PFSK-1 (cell line): ENCODE results near the gene VSNL1.

Experiments
- FOXP2 ChIP-seq: optimal IDR thresholded peaks from 2 replicates; pipeline ENCODE3; 2011; ENCODE audit warnings: borderline replicate concordance, control low read depth, inconsistent platforms; ENCODE audit not compliant: insufficient read depth; ENCODE audit errors: extremely low read length, extremely low read depth
- POLR2AphosphoS5 ChIP-seq: IDR thresholded peaks from 2 replicates; pipeline ENCODE4 v1.6.1; 2012; ENCODE audit warnings: low read depth, mild to moderate bottlenecking, control low read depth, low read length, moderate library complexity
- REST ChIP-seq, 2 experiments: IDR thresholded peaks; 2 replicates each; pipeline versions ENCODE4 v1.6.1 to v1.8.0; 2011 to 2012; ENCODE audit warnings: low read depth in 2 of 2, low read length in 2 of 2, control low read depth in 1 of 2, inconsistent platforms in 1 of 2, mild to moderate bottlenecking in 1 of 2, moderate library complexity in 1 of 2; ENCODE audit not compliant: insufficient read depth in 1 of 2
- SIN3A ChIP-seq: IDR thresholded peaks from 2 replicates; pipeline ENCODE4 v1.6.1; 2012; ENCODE audit warnings: mild to moderate bottlenecking, low read length, moderate library complexity, borderline replicate concordance; ENCODE audit not compliant: insufficient read depth
- TAF1 ChIP-seq: IDR thresholded peaks from 2 replicates; pipeline ENCODE4 v1.6.1; 2012; ENCODE audit warnings: low read length, control low read depth, borderline replicate concordance; ENCODE audit not compliant: insufficient read depth

Gene VSNL1

DNA sequence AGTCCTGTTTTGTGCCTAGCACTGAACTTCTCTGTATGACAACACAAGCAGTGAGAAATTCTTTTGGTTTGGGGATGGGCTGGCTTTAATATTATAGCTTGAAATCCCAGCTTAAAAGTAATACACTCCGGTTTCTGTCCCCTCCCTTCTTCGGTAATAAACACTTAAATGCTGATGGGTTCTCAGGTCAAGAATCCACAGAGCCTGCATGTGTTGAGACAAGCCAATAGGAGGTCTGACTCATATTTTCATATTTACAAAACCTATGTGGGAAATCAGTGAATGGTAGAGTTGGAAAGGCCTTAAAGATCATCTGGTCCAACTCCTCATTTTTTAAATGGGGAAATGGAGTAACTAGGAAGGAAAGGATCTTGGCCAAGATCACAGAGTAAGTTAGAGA is 47.5 kb downstream of the VSNL1 start:
- TF ChIP-seq POLR2AphosphoS5 (no peak), REST (IDR thresholded peaks at IDR 0.05; ENCODE audit: insufficient read depth in 1 of 2, low read depth in 2 of 2, low read length in 2 of 2) (no peak), FOXP2 (no peak), TAF1 (no peak), SIN3A (no peak)

DNA sequence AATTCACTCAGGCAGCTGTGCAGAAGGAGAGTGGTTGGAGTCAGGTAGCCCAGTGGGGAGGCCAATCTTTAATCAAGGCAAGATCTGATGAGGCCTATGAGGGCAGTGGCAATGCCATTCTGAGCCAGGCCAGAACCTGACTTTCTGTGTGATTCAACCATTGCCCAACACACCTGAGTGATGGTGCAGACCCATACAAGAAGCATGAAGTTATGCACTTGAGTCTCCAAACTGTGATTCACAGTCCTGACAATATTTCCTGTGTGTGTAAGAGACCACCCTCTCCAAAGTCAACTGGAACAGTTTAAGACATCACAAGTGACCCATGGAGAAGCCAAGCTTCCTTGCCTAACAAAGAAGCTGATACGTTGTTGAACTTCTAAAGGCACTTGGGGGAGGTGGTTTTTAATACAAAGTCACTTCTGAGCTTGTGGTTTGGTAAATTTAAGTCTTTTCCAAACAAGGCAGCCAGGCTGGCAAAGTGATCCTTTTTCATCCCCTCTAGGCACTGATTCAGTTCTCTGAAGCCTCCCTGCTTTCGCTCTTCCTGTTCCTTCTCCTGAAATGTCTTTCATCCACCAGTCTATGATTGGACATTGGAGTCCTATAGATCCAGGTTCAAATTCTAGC is 49.0 kb downstream of the VSNL1 start:
- TF ChIP-seq REST (IDR thresholded peaks at IDR 0.05; ENCODE audit: insufficient read depth in 1 of 2, low read depth in 2 of 2, low read length in 2 of 2) = no peak

DNA sequence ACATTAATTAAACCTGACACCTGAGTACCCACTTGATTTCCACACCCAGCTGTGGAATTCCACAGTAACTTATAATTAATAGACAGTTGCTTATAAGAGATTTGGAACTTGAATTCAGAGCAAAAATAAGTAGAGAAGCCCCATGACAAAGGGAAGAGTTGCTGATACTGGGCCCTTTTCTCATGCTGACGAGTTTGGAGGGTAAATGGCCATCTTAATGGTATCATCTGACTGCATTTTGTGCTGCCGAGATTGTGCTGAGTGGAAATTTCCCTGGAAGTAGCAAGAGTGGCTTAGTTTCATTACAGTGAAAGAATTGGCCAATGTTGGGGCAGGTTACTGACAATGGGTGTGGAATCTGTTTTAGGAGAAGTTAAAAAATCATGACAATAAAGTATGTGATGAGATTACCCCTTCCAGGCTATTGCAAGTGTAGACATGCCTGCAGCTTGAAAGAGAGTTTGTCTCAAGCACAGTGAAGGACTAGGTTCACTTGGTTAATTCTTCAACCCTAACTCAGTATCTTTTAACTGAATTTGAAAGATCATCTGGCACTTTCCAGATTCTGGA is 49.9 kb downstream of the VSNL1 start:
- no peak for TF ChIP-seq TAF1
- TF ChIP-seq REST (IDR thresholded peaks at IDR 0.05; ENCODE audit: insufficient read depth in 1 of 2, low read depth in 2 of 2, low read length in 2 of 2) = no peak
- TF ChIP-seq FOXP2 = no peak
- TF ChIP-seq POLR2AphosphoS5 = no peak
- no peak for TF ChIP-seq SIN3A

DNA sequence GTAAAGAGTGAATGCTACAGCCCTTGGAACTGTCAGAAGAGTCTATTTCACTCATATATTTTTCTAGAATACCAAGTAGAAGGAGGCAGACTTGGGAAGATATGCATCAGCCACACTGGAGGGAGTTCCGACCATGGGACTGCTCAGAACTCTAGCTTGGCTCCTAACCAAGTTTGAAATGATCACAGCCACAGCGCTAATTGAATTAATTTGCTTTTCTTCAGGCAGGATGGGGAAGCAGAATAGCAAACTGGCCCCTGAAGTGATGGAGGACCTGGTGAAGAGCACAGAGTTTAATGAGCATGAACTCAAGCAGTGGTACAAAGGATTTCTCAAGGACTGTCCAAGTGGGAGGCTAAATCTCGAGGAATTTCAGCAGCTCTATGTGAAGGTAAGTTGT is 51.4 kb downstream of the VSNL1 start:
- TF ChIP-seq REST (IDR thresholded peaks at IDR 0.05; ENCODE audit: insufficient read depth in 1 of 2, low read depth in 2 of 2, low read length in 2 of 2) (peak in 1 of 2 experiments; percentile 50; a peak in 1 of 4 replicates), SIN3A (no peak)

DNA sequence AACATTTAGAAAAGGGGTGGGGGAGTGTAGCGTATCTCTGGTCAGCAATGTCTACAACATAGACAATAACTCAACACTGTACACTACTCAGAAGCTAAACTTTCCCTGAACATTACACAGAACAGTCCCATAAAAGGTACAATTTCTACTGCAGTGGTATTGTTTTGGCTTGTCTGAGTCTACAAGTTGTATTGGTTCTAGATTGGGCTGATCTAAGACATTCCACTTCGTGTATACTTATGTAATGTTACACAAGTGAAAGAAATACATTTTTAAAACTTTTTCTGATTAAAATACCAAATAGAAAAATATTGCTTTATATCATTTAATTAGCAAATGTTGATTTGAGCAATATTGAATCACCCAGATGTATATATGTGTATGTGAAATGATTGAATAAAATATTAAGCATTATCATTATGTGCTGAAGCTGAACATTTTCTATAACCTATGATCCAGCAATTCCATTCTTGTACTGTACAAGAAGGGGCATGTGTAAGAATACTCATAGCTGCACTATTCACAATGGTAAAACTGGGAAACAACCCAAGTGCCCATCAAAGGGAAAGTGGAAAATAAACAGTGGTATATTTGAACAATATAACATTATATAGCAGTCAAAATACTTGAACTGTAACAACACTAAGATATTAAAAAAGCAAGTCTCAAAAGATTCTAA is 52.4 kb downstream of the VSNL1 start:
- no peak for TF ChIP-seq POLR2AphosphoS5
- no peak for TF ChIP-seq FOXP2
- TF ChIP-seq TAF1 = no peak
- no peak for TF ChIP-seq REST (IDR thresholded peaks at IDR 0.05; ENCODE audit: insufficient read depth in 1 of 2, low read depth in 2 of 2, low read length in 2 of 2)
